Subcutaneous adipose tissue (tissue), 4 donors: Measurements from ENCODE around the gene SPTLC2. TPM values are rescaled to one million over a fixed set of nuclear protein-coding genes. Genes with fewer than 3 reads are reported as not detected.

Experiments used
- total RNA-seq, 4 donors: library from RNA; depleted of rRNA; stranded (reverse); fragments of >200 nt; gene quantifications; one replicate each; pipeline ENCODE4 v1.1.0, GENCODE V29; 2016
- TF ChIP-seq, protein P1 (sequence below): fragments of 450-650 bp; IDR thresholded peaks from one replicate; pipeline ENCODE4 v1.5.1; 2016; ENCODE audit warnings: low read depth, mild to moderate bottlenecking, control low read depth, antibody characterized with exemption, moderate library complexity

SPTLC2 gene
- total RNA-seq, 4 donors from 2014 or later = 48.1 to 61.8 (median 56.3) TPM

DNA sequence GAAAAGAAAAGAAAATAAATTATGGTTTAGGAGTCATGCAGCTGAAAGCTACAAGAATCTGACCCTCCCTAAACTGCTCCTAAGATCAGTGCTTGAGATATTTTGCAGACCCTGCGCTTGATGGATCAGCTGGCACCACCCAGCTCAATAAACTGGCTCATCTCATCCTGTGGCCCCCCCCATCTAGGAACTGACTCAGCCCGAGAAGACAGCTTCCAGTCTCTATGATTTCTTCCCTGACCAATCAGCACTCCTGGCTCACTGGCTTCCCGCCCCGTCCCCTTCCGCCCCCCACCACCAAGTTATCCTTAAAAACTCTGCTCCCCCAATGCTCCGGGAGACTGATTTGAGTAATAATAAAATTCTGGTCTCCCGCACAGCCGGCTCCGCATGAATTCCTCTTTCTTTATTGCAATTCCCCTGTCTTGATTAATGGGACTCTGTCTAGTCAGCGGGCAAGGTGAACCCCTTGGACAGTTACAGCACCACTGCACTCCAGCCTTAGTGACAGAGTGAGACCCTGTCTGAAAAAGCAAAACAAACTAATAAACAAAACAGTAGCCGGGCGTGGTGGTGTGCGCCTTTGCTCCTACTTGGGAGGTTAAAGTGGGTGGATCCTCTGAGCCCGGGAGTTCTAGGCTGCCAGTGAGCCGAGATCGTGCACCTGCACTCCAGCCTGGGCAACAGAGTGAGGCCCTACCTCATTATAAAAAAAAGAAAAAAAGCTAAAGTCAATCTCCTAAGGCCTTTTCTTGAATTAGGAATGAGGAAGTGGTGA lies 24.5 kb upstream of the SPTLC2 start:
- TF ChIP-seq, protein P1, sequence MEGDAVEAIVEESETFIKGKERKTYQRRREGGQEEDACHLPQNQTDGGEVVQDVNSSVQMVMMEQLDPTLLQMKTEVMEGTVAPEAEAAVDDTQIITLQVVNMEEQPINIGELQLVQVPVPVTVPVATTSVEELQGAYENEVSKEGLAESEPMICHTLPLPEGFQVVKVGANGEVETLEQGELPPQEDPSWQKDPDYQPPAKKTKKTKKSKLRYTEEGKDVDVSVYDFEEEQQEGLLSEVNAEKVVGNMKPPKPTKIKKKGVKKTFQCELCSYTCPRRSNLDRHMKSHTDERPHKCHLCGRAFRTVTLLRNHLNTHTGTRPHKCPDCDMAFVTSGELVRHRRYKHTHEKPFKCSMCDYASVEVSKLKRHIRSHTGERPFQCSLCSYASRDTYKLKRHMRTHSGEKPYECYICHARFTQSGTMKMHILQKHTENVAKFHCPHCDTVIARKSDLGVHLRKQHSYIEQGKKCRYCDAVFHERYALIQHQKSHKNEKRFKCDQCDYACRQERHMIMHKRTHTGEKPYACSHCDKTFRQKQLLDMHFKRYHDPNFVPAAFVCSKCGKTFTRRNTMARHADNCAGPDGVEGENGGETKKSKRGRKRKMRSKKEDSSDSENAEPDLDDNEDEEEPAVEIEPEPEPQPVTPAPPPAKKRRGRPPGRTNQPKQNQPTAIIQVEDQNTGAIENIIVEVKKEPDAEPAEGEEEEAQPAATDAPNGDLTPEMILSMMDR = no peak

- TF ChIP-seq, protein P1 = no peak
Measured at GRCh38 chr14:77638771-77639171, 22.3 kb upstream of the SPTLC2 start.

DNA sequence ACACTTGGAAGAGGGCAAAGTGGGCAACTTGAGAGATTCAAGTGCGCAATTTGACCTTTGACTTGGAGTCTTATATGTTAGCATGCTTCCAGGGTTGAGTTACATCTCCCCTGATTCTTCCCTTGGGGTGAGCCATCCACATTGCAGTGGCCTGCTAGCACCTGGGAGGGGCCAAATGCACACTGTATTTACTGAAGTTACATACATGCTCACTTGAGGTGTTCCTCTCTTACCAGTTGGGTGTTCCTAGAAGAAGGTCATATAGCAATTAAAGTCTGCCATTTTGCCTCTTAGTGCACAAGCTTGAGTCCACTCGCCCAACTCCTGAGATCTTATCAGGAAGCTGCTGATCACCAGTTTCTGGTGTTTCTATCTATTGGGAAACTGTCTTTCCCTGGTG lies 13.7 kb upstream of the SPTLC2 start:
- TF ChIP-seq, protein P1 = no peak

GRCh38 chr14:77625360-77625759 lies 8.9 kb upstream of the SPTLC2 start:
- TF ChIP-seq, protein P1 = no peak

- TF ChIP-seq, protein P1 = no peak
Measured at GRCh38 chr14:77623201-77623600, 6.8 kb upstream of the SPTLC2 start.

- TF ChIP-seq, protein P1 = no peak
Measured at GRCh38 chr14:77622366-77622961, 6.0 kb upstream of the SPTLC2 start.

DNA sequence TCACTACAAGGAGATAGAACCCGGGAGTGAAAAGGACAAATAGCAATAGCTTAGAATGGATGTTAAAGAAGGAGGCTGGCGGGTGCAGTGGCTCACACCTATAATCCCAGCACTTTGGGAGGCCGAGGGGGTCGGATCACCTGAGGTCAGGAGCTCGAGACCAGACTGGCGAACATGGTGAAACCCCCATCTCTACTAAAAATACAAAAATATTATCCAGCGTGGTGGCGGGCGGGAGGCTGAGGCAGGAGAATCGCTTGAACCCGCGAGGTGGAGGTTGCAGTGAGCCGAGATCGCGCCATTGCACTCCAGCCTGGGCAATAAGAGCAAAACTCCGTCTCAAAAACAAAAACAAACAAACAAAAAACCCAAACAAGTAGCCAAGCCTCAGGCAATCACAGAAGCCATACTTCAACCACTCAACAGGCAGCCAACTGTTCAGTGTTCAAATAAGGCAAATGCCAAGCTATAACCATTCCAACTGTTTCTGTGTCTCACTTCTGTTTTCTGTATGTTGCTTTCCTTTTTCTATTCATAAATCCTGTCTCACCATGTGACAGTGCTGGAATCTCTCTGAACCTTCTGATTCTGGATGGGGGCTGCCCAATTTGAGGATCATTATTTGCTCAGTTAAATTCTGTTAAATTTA lies 3.9 kb upstream of the SPTLC2 start:
- TF ChIP-seq, protein P1 = no peak
